H1 (cell line): ENCODE results near the gene OST4. TPM values are rescaled to one million over a fixed set of nuclear protein-coding genes. Genes with fewer than 3 reads are reported as not detected.

Experiments
- GTF2F1 ChIP-seq: IDR thresholded peaks from 2 replicates; pipeline ENCODE4 v1.6.1; 2012; ENCODE audit warnings: low read depth, low read length, improper control_type of control experiment, borderline replicate concordance
- polyA plus RNA-seq, 7 experiments: library from polyadenylated mRNA; depleted of rRNA in 3 of 7; stranded (reverse) in 5 of 7; unstranded in 2 of 7; fragments of >200 nt in 5 of 7; fragments of 200-250 nt in 2 of 7; gene quantifications; 1 replicate in 5 of 7; 2 replicates in 1 of 7; 4 replicates in 1 of 7; pipeline versions ENCODE4 v1.2.1 to v1.2.3, GENCODE V29; 2011 to 2013; ENCODE audit warnings: missing spikeins in 2 of 7, mixed read lengths in 2 of 7
- total RNA-seq: library from RNA; stranded (reverse); fragmentation: NEBNext Ultra II Directional; extraction: Animal tissue kit (Norgen Biotek cat#: 25700); gene quantifications from 2 replicates; pipeline ENCODE4 v1.2.1, GENCODE V29; 2021

Gene OST4
- total and polyA plus RNA-seq, 2 of the 8 experiments (the other 6 are each of a cell fraction or from before 2014, with no cell fraction given), result 225 to 865 TPM

- no peak for TF ChIP-seq GTF2F1
Observed at GRCh38 chr2:27077231-27077630, 5.8 kb upstream of the OST4 start (continued).
